Measurements from ENCODE around the gene ABCA1. TPM values are rescaled to one million over a fixed set of nuclear protein-coding genes. Genes with fewer than 3 reads are reported as not detected.
A peak's percentile ranks its signal among the peaks of the same experiment; 100 is the strongest.

The ABCA1 gene
- total and polyA plus RNA-seq, 3 donors from 2014 or later: 8.5 to 57.9 (median 42.0) TPM

DNA sequence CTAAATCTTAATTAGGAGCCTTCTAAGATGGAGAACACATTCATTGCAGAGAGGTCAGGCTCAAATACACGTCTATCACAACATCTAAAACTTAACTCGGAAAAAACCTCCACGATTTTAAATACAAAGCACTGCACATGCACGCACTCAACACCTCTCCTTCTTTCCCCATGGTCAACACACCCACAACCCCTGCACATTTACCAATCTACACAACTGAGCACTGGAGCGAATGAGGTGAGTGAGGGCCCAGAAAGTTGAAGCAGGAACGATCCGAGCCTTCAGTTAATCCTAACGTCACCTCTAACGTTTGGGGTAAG is 180.8 kb downstream of the ABCA1 start:
- peak overlapping the region; percentile 91 to 96 for H3K27ac ChIP-seq
- H3K9me3 ChIP-seq: no peaks in the 10 kb centered on the region
- peak overlapping the region; percentile 88 for H3K4me3 ChIP-seq
- DNase-seq: no peak
- no peaks in the 10 kb centered on the region for H3K27me3 ChIP-seq
- intact Hi-C loops (cut with DNase I; ENCODE audit: low total_unique reads): no loop called here
- 1% methylated on average over 9 of the region's 9 CpGs for WGBS, 2 donors
- H3K4me1 ChIP-seq: peaks cover 6% of the 10 kb centered on the region
- no peak for TF ChIP-seq CTCF (IDR thresholded peaks at IDR 0.05)
- TF ChIP-seq POLR2A (IDR thresholded peaks at IDR 0.05): no peak
- H3K36me3 ChIP-seq (ENCODE audit: low read depth, missing control alignments): no peaks in the 10 kb centered on the region

GRCh38 chr9:104746798-104747197 is 181.2 kb downstream of the ABCA1 start:
- TF ChIP-seq POLR2A (IDR thresholded peaks at IDR 0.05) (no peak), CTCF (IDR thresholded peaks at IDR 0.05) (no peak)
- H3K9me3 ChIP-seq: no peaks in the 10 kb centered on the region
- no peaks in the 10 kb centered on the region for H3K36me3 ChIP-seq (ENCODE audit: low read depth, missing control alignments)
- intact Hi-C loops (cut with DNase I; ENCODE audit: low total_unique reads): no loop called here
- no peak for DNase-seq
- WGBS, 2 donors: 0 to 9% methylated on average over 1 of the region's 1 CpG
- peaks cover 6% of the 10 kb centered on the region for H3K4me1 ChIP-seq
- H3K4me3 ChIP-seq: peak overlapping the region; percentile 88
- peak overlapping the region in 1 of 2 donors; percentile 91 for H3K27ac ChIP-seq
- no peaks in the 10 kb centered on the region for H3K27me3 ChIP-seq

- Histone ChIP-seq H3K27ac (no peak overlapping the region), H3K27me3 (no peaks in the 10 kb centered on the region), H3K9me3 (no peaks in the 10 kb centered on the region), H3K4me3 (no peak overlapping the region), H3K4me1 (peaks cover 6% of the 10 kb centered on the region), H3K36me3 (ENCODE audit: low read depth, missing control alignments) (no peaks in the 10 kb centered on the region)
- DNase-seq: no peak
- no peak for TF ChIP-seq POLR2A (IDR thresholded peaks at IDR 0.05)
- 56 to 66% methylated on average over 2 of the region's 2 CpGs for WGBS, 2 donors
- intact Hi-C loops (cut with DNase I; ENCODE audit: low total_unique reads): no loop called here
Observed at GRCh38 chr9:104746285-104746684, 181.7 kb downstream of the ABCA1 start.

DNA sequence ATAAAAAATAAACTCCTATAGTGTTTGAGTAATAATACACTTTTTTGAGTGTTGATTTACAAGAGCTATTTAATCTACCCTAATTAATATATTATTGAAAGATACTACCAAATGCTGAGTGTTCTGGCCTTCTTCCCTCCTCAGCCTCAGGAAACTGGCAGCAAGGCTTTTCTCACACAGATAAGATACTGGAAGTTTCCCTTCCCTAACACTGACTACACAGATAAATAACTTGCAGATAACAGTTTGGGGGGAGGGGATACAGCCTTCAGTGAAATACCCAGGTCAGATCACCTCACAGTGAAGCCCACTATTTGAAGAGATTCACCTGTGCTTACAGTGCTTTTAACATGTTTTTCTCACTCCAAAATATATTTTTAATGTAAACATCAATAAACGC is 182.1 kb downstream of the ABCA1 start:
- Histone ChIP-seq H3K4me3 (no peak overlapping the region), H3K27me3 (no peaks in the 10 kb centered on the region), H3K27ac (no peak overlapping the region), H3K9me3 (no peaks in the 10 kb centered on the region), H3K4me1 (peaks cover 6% of the 10 kb centered on the region), H3K36me3 (ENCODE audit: low read depth, missing control alignments) (no peaks in the 10 kb centered on the region)
- TF ChIP-seq CTCF (IDR thresholded peaks at IDR 0.05) (no peak), POLR2A (IDR thresholded peaks at IDR 0.05) (no peak)
- intact Hi-C loops (cut with DNase I; ENCODE audit: low total_unique reads): no loop called here
- WGBS, 2 donors: 59% methylated on average over 1 of the region's 1 CpG
- DNase-seq: no peak

- intact Hi-C loops (cut with DNase I; ENCODE audit: low total_unique reads): no loop called here
- Histone ChIP-seq H3K4me3 (no peak overlapping the region), H3K36me3 (ENCODE audit: low read depth, missing control alignments) (no peaks in the 10 kb centered on the region), H3K27me3 (no peaks in the 10 kb centered on the region), H3K27ac (no peak overlapping the region), H3K9me3 (no peaks in the 10 kb centered on the region), H3K4me1 (peaks cover under 1% of the 10 kb centered on the region)
- no peak for DNase-seq
- 42 to 47% methylated on average over 7 of the region's 7 CpGs for WGBS, 2 donors
- TF ChIP-seq CTCF (IDR thresholded peaks at IDR 0.05) (peak; percentile 43 to 71 (median 62)), POLR2A (IDR thresholded peaks at IDR 0.05) (no peak)
Observed at GRCh38 chr9:104743376-104743985, 184.5 kb downstream of the ABCA1 start.
